K562 (cell line): ENCODE results near the gene SEPTIN6.
"Not testable (repeated sequence)": the region's sequence is repeated elsewhere in the genome, so short reads cannot be mapped to it uniquely, and the experiment has no call there.

Source experiments
- CEBPB ChIP-seq: fragments of 450-650 bp; IDR thresholded peaks from 2 replicates; pipeline ENCODE4 v1.6.1; 2016; ENCODE audit warnings: missing genetic modification characterization, missing compliant biosample characterization
- CTCF ChIP-seq, 3 experiments: IDR thresholded peaks in 2 of 3; conservative IDR thresholded peaks in 1 of 3; 2 replicates each; pipeline ENCODE4 v1.5.1; 2011 to 2012; ENCODE audit warnings: low read length in 3 of 3, mild to moderate bottlenecking in 3 of 3, control low read depth in 2 of 3, improper control_type of control experiment in 1 of 3, inconsistent platforms in 1 of 3, low read depth in 1 of 3, mixed read lengths in 1 of 3, moderate library complexity in 1 of 3; ENCODE audit not compliant: insufficient read depth in 2 of 3
- JUND ChIP-seq, 2 experiments: IDR thresholded peaks; 2 replicates in 1 of 2; 3 replicates in 1 of 2; pipeline ENCODE4 v1.6.1; 2011; ENCODE audit warnings: borderline replicate concordance in 2 of 2, low read depth in 2 of 2, low read length in 2 of 2, improper control_type of control experiment in 1 of 2, missing biosample characterization in 1 of 2, missing genetic modification characterization in 1 of 2, missing genetic modification reagents in 1 of 2
- POLR2AphosphoS2 ChIP-seq: IDR thresholded peaks from 2 replicates; pipeline ENCODE4 v1.6.1; 2012; ENCODE audit warnings: low read length, improper control_type of control experiment
- PRDM10 ChIP-seq: fragments of 450-650 bp; IDR thresholded peaks from 2 replicates; pipeline ENCODE4 v1.6.1; 2018; ENCODE audit not compliant: partially characterized antibody
- REST ChIP-seq, 2 experiments: fragments of 450-650 bp; formaldehyde crosslinking in 1 of 2; IDR thresholded peaks; 2 replicates each; pipeline versions ENCODE4 v1.4.0 to v1.6.1; 2014 to 2020; ENCODE audit warnings: mild to moderate bottlenecking in 2 of 2, borderline replicate concordance in 1 of 2, low read depth in 1 of 2
- RFX1 ChIP-seq: fragments of 450-650 bp; IDR thresholded peaks from 2 replicates; pipeline ENCODE4 v1.6.1; 2016; ENCODE audit warnings: mild to moderate bottlenecking, moderate library complexity
- SMAD1 ChIP-seq: fragments of 150-350 bp; IDR thresholded peaks from 2 replicates; pipeline ENCODE4 v1.6.1; 2014; ENCODE audit warnings: low read length, low read depth; ENCODE audit not compliant: partially characterized antibody
- SMARCC2 ChIP-seq: fragments of 450-650 bp; IDR thresholded peaks from 2 replicates; pipeline ENCODE4 v1.6.1; 2017; ENCODE audit warnings: antibody characterized with exemption, moderate library complexity, mild to moderate bottlenecking, low read depth
- YBX1 ChIP-seq: fragments of 450-650 bp; IDR thresholded peaks from 2 replicates; pipeline ENCODE4 v1.7.1; 2016; ENCODE audit warnings: mild to moderate bottlenecking
- ZBTB17 ChIP-seq: fragments of 450-650 bp; formaldehyde crosslinking; IDR thresholded peaks from 2 replicates; pipeline ENCODE4 v1.4.0; 2020; ENCODE audit warnings: mild to moderate bottlenecking
- ZNF121 ChIP-seq: sonication (generic); formaldehyde crosslinking; conservative IDR thresholded peaks from 2 replicates; pipeline ENCODE4 v1.8.0; 2022; ENCODE audit warnings: missing genetic modification reagents

GRCh38 chrX:119664877-119665276 is 28.1 kb downstream of the SEPTIN6 start:
- not testable (repeated sequence) for TF ChIP-seq CEBPB (tag); PRDM10; ZBTB17; YBX1; ZNF121 (CRISPR knock-in tag); SMARCC2; JUND (IDR thresholded peaks at IDR 0.05; ENCODE audit: borderline replicate concordance, low read depth, low read length); JUND (tag; IDR thresholded peaks at IDR 0.05; ENCODE audit: borderline replicate concordance, low read depth, low read length); SMAD1; POLR2AphosphoS2; RFX1; REST (IDR thresholded peaks at IDR 0.05; ENCODE audit: borderline replicate concordance); REST (CRISPR knock-in tag; IDR thresholded peaks at IDR 0.05; ENCODE audit: low read depth); CTCF (IDR thresholded peaks at IDR 0.05 in 2 of 3, conservative IDR thresholded peaks at IDR 0.05 in 1 of 3; ENCODE audit: insufficient read depth in 2 of 3, low read depth in 1 of 3, low read length in 3 of 3)
